HPDE6-E6E7 (cell line): ENCODE results near the gene DNALI1.
A peak's percentile ranks its signal among the peaks of the same experiment; 100 is the strongest.
"Not testable (repeated sequence)": the region's sequence is repeated elsewhere in the genome, so short reads cannot be mapped to it uniquely, and the experiment has no call there.

Experiments used
- DNase-seq: peaks from one replicate; pipeline ENCODE4 v3.0.0; 2011; ENCODE audit warnings: missing footprints; ENCODE audit errors: extremely low spot score

DNALI1 gene

GRCh38 chr1:37553927-37554808 is 2.6 kb upstream of the DNALI1 start, which contains the start of gene SNIP1:
Gene SNIP1, minus strand, starts transcription at chr1:37554293. Its CDS starts 64 bp downstream, at chr1:37554229.
- DNase-seq: peak; percentile 94

- no peak for DNase-seq
Measured at GRCh38 chr1:37557402-37557801, 662 bp downstream of the DNALI1 start.

GRCh38 chr1:37558411-37558810 is 1.7 kb downstream of the DNALI1 start:
- no peak for DNase-seq

GRCh38 chr1:37559080-37559479 is 2.3 kb downstream of the DNALI1 start:
- DNase-seq: no peak

- not testable (repeated sequence) for DNase-seq
Measured at GRCh38 chr1:37559957-37560379, 3.2 kb downstream of the DNALI1 start.

GRCh38 chr1:37560401-37561132 is 3.8 kb downstream of the DNALI1 start:
- DNase-seq: no peak

- no peak for DNase-seq
Measured at GRCh38 chr1:37561133-37562132, 4.7 kb downstream of the DNALI1 start.

GRCh38 chr1:37562984-37563383 is 6.2 kb downstream of the DNALI1 start:
- DNase-seq: no peak

- DNase-seq: no peak
Measured at GRCh38 chr1:37564892-37565291, 8.2 kb downstream of the DNALI1 start.

- no peak for DNase-seq
Measured at GRCh38 chr1:37567023-37567422, 10.3 kb downstream of the DNALI1 start.

- no peak for DNase-seq
Measured at GRCh38 chr1:37570528-37571334, 14.0 kb downstream of the DNALI1 start.

GRCh38 chr1:37574834-37575480 is 18.2 kb downstream of the DNALI1 start:
- DNase-seq: no peak

- no peak for DNase-seq
Measured at GRCh38 chr1:37575692-37576091, 19.0 kb downstream of the DNALI1 start.

GRCh38 chr1:37584544-37584943 is 27.8 kb downstream of the DNALI1 start:
- not testable (repeated sequence) for DNase-seq

GRCh38 chr1:37588939-37589338 is 32.2 kb downstream of the DNALI1 start:
- DNase-seq: no peak

- DNase-seq: no peak
Measured at GRCh38 chr1:37593726-37594125, 37.0 kb downstream of the DNALI1 start.

GRCh38 chr1:37595440-37596181 is 38.9 kb downstream of the DNALI1 start, which contains the start of gene GNL2:
Gene GNL2, minus strand, starts transcription at chr1:37595937. Its CDS starts 115 bp downstream, at chr1:37595822.
- peak; percentile 99 for DNase-seq

GRCh38 chr1:37596182-37596667 is 39.5 kb downstream of the DNALI1 start:
- DNase-seq: no peak

GRCh38 chr1:37599940-37600339 is 43.2 kb downstream of the DNALI1 start:
- no peak for DNase-seq
